ENCODE measurements around the gene ACVR1. TPM values are rescaled to one million over a fixed set of nuclear protein-coding genes. Genes with fewer than 3 reads are reported as not detected.
"Not testable (repeated sequence)": the region's sequence is repeated elsewhere in the genome, so short reads cannot be mapped to it uniquely, and the experiment has no call there.

Gene ACVR1
- total RNA-seq, 2 experiments from 2014 or later = 8.3 to 10.1 TPM

DNA sequence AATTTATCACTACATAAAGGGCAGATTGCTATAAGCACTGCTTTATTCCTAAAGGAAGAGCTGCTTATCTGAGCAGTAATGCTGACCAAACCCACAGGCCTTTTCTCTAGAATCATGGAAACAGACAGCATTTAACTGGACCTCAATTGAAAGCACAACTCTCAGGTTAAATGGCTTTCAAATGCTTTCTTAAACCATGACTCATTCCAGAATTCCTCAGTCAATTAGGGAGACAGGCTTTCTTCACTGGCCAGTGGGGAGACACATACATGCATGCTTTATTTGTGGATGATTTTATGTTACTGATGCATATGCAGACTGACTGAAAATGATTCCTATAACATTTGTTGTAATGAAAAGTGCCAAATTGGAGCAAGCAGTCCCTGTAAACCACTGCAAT lies 114.6 kb downstream of the ACVR1 start:
- intact Hi-C loops (cut with micrococcal nuclease) = no loop called here
- peaks cover 7% of the 10 kb centered on the region for H3K9me3 Mint-ChIP-seq
- ChIA-PET CTCF (interaction anchor here (1.7 kb wide), 1 partner anchor 459 kb away, joined by 5 read pairs; no protein-coding TSS in a partner anchor), POLR2A (no interaction called here)
- TF ChIP-seq, protein P1, sequence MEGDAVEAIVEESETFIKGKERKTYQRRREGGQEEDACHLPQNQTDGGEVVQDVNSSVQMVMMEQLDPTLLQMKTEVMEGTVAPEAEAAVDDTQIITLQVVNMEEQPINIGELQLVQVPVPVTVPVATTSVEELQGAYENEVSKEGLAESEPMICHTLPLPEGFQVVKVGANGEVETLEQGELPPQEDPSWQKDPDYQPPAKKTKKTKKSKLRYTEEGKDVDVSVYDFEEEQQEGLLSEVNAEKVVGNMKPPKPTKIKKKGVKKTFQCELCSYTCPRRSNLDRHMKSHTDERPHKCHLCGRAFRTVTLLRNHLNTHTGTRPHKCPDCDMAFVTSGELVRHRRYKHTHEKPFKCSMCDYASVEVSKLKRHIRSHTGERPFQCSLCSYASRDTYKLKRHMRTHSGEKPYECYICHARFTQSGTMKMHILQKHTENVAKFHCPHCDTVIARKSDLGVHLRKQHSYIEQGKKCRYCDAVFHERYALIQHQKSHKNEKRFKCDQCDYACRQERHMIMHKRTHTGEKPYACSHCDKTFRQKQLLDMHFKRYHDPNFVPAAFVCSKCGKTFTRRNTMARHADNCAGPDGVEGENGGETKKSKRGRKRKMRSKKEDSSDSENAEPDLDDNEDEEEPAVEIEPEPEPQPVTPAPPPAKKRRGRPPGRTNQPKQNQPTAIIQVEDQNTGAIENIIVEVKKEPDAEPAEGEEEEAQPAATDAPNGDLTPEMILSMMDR (IDR thresholded peaks at IDR 0.05) = no peak
- no peaks in the 10 kb centered on the region for H3K27me3 Mint-ChIP-seq
- H3K4me3 Mint-ChIP-seq = no peak overlapping the region
- ATAC-seq (no peak), DNase-seq (no peak)
- H3K36me3 Mint-ChIP-seq (ENCODE audit: low read depth) = peaks cover 48% of the 10 kb centered on the region
- no peaks in the 10 kb centered on the region for H3K4me1 Mint-ChIP-seq (ENCODE audit: low read depth)
- H3K27ac Mint-ChIP-seq = no peak overlapping the region

DNA sequence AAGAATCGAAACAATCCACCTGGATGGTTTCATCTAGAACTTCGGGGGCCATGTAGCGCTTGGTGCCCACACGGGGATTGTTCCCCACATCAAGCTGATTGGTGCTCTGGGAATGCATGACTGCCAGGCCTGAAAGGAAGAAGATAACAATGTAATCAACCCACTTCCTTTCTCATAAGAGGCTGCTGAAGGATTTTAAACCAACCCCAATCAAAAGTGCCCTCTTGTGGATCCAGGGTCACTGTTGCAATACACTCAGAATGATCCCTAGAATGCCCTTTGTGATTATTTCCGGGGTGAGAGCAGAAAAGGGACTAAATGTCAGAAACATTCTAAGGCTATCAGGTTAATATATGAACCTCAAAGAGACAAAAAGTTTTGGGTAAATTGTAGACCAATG lies 115.2 kb downstream of the ACVR1 start:
- ATAC-seq (no peak), DNase-seq (no peak)
- no peaks in the 10 kb centered on the region for H3K27me3 Mint-ChIP-seq
- POLR2A ChIA-PET = no interaction called here
- TF ChIP-seq, protein P1 (IDR thresholded peaks at IDR 0.05) = no peak
- H3K4me3 Mint-ChIP-seq = no peak overlapping the region
- CTCF ChIA-PET = interaction anchor here (1.2 kb wide), 1 partner anchor 11 kb away, joined by 3 read pairs; no protein-coding TSS in a partner anchor
- peaks cover 51% of the 10 kb centered on the region for H3K36me3 Mint-ChIP-seq (ENCODE audit: low read depth)
- H3K9me3 Mint-ChIP-seq = peaks cover 10% of the 10 kb centered on the region
- no peak overlapping the region for H3K27ac Mint-ChIP-seq
- H3K4me1 Mint-ChIP-seq (ENCODE audit: low read depth) = no peaks in the 10 kb centered on the region
- intact Hi-C loops (cut with micrococcal nuclease) = no loop called here

DNA sequence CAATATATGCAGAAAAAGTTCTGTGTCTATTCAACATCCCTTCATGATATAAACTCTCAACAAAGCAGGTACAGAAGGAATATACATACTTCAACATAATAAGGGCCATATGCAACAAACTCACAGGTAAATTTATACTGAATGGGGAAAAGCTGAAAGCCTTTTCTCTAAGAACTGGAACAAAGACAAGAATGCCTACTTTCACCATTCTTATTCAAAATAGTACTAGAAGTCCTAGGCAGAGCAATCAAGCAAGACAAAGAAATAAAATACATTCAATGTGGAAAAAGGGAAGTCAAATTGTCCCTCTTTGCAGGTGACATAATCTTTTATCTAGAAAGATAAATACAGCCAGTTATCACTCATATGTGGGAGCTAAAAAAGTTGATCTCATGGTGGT lies 116.3 kb downstream of the ACVR1 start:
- Mint-ChIP-seq H3K4me3 (no peak overlapping the region), H3K9me3 (peaks cover 10% of the 10 kb centered on the region), H3K36me3 (ENCODE audit: low read depth) (peaks cover 56% of the 10 kb centered on the region), H3K27me3 (no peaks in the 10 kb centered on the region), H3K4me1 (ENCODE audit: low read depth) (no peaks in the 10 kb centered on the region), H3K27ac (no peak overlapping the region)
- TF ChIP-seq, protein P1 (IDR thresholded peaks at IDR 0.05) = no peak
- ATAC-seq (no peak), DNase-seq (no peak)
- POLR2A ChIA-PET = no interaction called here
- CTCF ChIA-PET = interaction anchor here (1.0 to 1.2 kb wide), 2 partner anchors 12 to 252 kb away, joined by 3 read pairs; no protein-coding TSS in a partner anchor
- intact Hi-C loops (cut with micrococcal nuclease) = loop anchor here (10.0 kb wide), 1 partner anchor 455 kb away; no protein-coding TSS in a partner anchor

DNA sequence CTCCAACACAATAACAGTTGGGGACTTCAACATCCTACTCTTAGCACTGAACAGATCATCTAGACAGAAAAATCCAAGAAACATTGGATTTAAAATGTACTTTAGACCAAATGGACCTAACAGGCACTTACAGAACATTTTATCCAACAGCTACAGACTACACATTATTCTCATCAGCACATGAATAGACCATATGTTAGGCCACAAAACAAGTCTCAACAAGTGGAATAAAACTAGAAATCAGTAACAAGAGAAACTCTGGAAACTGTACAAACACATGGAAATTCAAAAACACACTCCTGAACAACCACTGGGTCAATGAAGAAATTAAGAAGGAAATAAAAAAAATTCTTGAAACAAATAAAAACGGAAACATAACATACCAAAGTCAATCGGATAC lies 117.5 kb downstream of the ACVR1 start:
- TF ChIP-seq, protein P1 (IDR thresholded peaks at IDR 0.05) = no peak
- H3K27me3 Mint-ChIP-seq = no peaks in the 10 kb centered on the region
- H3K27ac Mint-ChIP-seq = no peak overlapping the region
- no peaks in the 10 kb centered on the region for H3K4me1 Mint-ChIP-seq (ENCODE audit: low read depth)
- CTCF ChIA-PET = interaction anchor here (0.7 kb wide), 1 partner anchor 266 kb away, joined by 3 read pairs; no protein-coding TSS in a partner anchor
- H3K9me3 Mint-ChIP-seq = peaks cover 10% of the 10 kb centered on the region
- peaks cover 56% of the 10 kb centered on the region for H3K36me3 Mint-ChIP-seq (ENCODE audit: low read depth)
- intact Hi-C loops (cut with micrococcal nuclease) = loop anchor here (10.0 kb wide), 1 partner anchor 454 kb away; no protein-coding TSS in a partner anchor
- ATAC-seq (no peak), DNase-seq (no peak)
- POLR2A ChIA-PET = no interaction called here
- no peak overlapping the region for H3K4me3 Mint-ChIP-seq

DNA sequence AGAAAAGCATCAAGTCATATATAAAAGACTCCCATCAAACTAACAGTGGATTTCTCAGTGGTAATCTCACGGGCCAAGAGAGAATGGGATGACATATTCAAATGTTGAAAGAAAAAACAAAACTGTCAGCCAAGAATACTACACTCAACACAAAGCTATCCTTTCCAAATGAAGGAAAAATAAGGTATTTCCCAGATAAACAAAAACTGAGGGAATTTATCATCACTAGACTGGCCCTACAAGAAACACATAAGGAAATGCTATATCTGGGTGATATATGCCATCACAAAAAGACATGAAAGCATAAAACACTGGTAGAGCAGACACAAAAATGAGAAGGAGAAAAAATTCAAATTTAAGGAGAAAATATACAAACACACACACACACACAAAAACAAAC lies 118.6 kb downstream of the ACVR1 start:
- TF ChIP-seq, protein P1 (IDR thresholded peaks at IDR 0.05) = no peak
- intact Hi-C loops (cut with micrococcal nuclease) = loop anchor here (10.0 kb wide), 1 partner anchor 453 kb away; no protein-coding TSS in a partner anchor
- no peaks in the 10 kb centered on the region for H3K4me1 Mint-ChIP-seq (ENCODE audit: low read depth)
- ChIA-PET CTCF (no interaction called here), POLR2A (interaction anchor here (1.4 kb wide), 1 partner anchor 10 kb away, joined by 4 read pairs; no protein-coding TSS in a partner anchor)
- H3K4me3 Mint-ChIP-seq = no peak overlapping the region
- no peak overlapping the region for H3K27ac Mint-ChIP-seq
- peaks cover 10% of the 10 kb centered on the region for H3K9me3 Mint-ChIP-seq
- ATAC-seq = no peak
- peaks cover 62% of the 10 kb centered on the region for H3K36me3 Mint-ChIP-seq (ENCODE audit: low read depth)
- no peaks in the 10 kb centered on the region for H3K27me3 Mint-ChIP-seq
- DNase-seq = no peak

DNA sequence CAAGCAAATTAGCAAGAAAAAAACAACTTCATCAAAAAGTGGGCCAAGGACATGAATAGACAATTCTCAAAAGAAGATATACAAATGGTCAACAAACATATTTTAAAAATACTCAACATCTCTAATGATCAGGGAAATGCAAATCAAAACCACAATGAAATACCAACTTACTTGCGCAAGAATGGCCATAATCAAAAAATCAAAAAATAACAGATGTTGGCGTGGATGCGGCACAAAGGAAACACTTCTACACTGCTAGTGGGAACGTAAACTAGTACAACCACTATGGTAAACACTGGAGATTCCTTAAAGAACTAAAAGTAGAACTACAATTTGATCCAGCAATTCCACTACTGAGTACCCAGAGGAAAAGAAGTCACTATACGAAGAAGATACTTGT lies 119.7 kb downstream of the ACVR1 start:
- intact Hi-C loops (cut with micrococcal nuclease) = loop anchor here (10.0 kb wide), 1 partner anchor 452 kb away; no protein-coding TSS in a partner anchor

More for the DNA sequence above, 119.7 kb downstream of the ACVR1 start:
- DNase-seq; H3K4me1 Mint-ChIP-seq (ENCODE audit: low read depth); POLR2A ChIA-PET; H3K4me3 Mint-ChIP-seq; CTCF ChIA-PET; H3K27me3 Mint-ChIP-seq; H3K27ac Mint-ChIP-seq; ATAC-seq: not testable (repeated sequence)
- H3K9me3 Mint-ChIP-seq = peaks cover 10% of the 10 kb centered on the region
- peaks cover 62% of the 10 kb centered on the region for H3K36me3 Mint-ChIP-seq (ENCODE audit: low read depth)
